ENCODE measurements around the gene MZT1. TPM values are rescaled to one million over a fixed set of nuclear protein-coding genes. Genes with fewer than 3 reads are reported as not detected.

MZT1 gene
- total and polyA plus RNA-seq, 9 of the 15 experiments (the other 6 are each of a cell fraction or from before 2014, with no cell fraction given), result 15.3 to 31.6 (median 24.1) TPM

GRCh38 chr13:72757792-72758535 lies 30.5 kb upstream of the MZT1 start:
- Histone ChIP-seq H2AFZ (ENCODE audit: low read depth, low read length) (no peak overlapping the region), H3K9me1 (ENCODE audit: control insufficient read depth, insufficient read depth, low read length) (no peaks in the 10 kb centered on the region), H3K4me1 (replicated peaks in 1 of 2; ENCODE audit: control insufficient read depth in 2 of 2, insufficient read depth in 2 of 2, low read length in 2 of 2) (no peaks in the 10 kb centered on the region), H4K20me1 (replicated peaks; ENCODE audit: control insufficient read depth, insufficient read depth, low read length) (no peaks in the 10 kb centered on the region), H3K27ac (ENCODE audit: extremely low read depth, low read depth, low read length) (no peak overlapping the region), H3K27me3 (ENCODE audit: control insufficient read depth in 2 of 2, insufficient read depth in 2 of 2, low read length in 2 of 2) (no peaks in the 10 kb centered on the region), H3K4me3 (no peak overlapping the region), H3K79me2 (ENCODE audit: control insufficient read depth, insufficient read depth, low read length) (no peaks in the 10 kb centered on the region), H3K4me2 (ENCODE audit: insufficient read depth, low read length) (no peak overlapping the region), H3K9ac (ENCODE audit: insufficient read depth in 1 of 2, low read depth in 2 of 2, low read length in 2 of 2) (no peak overlapping the region), H3K36me3 (ENCODE audit: control insufficient read depth, insufficient read depth, low read length) (peaks cover 85% of the 10 kb centered on the region), H3K9me3 (replicated peaks; ENCODE audit: control insufficient read depth, insufficient read depth, low read depth, low read length) (no peaks in the 10 kb centered on the region)
- TF ChIP-seq ZC3H4 (CRISPR knock-in tag; IDR thresholded peaks at IDR 0.05; ENCODE audit: borderline replicate concordance), result no peak
- TF ChIP-seq XRCC5 (IDR thresholded peaks at IDR 0.05; ENCODE audit: low read depth, low read length), result no peak
- TF ChIP-seq ZBTB26 (CRISPR knock-in tag; IDR thresholded peaks at IDR 0.05), result no peak
- TF ChIP-seq PRDM10 (IDR thresholded peaks at IDR 0.05; ENCODE audit: partially characterized antibody), result no peak
- TF ChIP-seq LEF1 (IDR thresholded peaks at IDR 0.05), result no peak
- TF ChIP-seq RFX1 (IDR thresholded peaks at IDR 0.05), result no peak
- no peak for TF ChIP-seq PURB (CRISPR knock-in tag; IDR thresholded peaks at IDR 0.05; ENCODE audit: low read depth)
- CTCF ChIA-PET (ENCODE audit: low intra/inter-chr PET ratio), result no interaction called here
- in situ Hi-C loops (cut with MboI), result no loop called here
- intact Hi-C loops (cut with micrococcal nuclease), result no loop called here
- POLR2A ChIA-PET, result no interaction called here
- WGBS (ENCODE audit: insufficient coverage, low coverage, missing lambda C conversion rate), result 73% methylated on average over 4 of the region's 4 CpGs
- FAIRE-seq, result no peak
- BruUV-seq (replicated peaks), result no TSS peak
- DNase-seq (ENCODE audit: extremely low read depth in 1 of 4, low spot score in 3 of 4), result no peak
- ATAC-seq, result no peak
